Measurements from ENCODE around the gene XRCC5.

DNA sequence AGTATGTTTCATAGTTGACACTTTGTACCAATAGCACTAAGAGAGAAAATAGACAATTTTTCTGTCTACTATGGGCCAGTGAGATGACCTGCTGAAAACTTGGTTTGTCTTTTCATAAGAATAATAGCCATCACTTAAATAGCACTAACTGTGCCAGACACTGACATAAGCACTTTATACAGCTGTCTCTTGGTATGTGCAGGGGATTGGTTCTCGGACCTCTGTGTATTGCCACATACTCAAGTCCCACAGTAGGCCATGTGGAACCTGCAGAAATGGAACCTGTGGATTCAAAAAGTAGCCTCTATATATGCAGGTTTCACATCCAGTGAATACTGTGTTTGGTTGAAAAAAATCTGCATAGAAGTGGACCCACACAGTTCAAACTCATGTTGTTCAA lies 126.7 kb downstream of the XRCC5 start:
- TF ChIP-seq CTCF (IDR thresholded peaks at IDR 0.05) (no peak), POLR2A (IDR thresholded peaks at IDR 0.05) (no peak)

All from prostate gland (tissue), 2 donors.